ENCODE measurements around the gene TBPL2.

- no peak for TF ChIP-seq JUND (IDR thresholded peaks at IDR 0.05)
- no peak for TF ChIP-seq CTCF (IDR thresholded peaks at IDR 0.05 in 2 of 3, conservative IDR thresholded peaks at IDR 0.05 in 1 of 3; ENCODE audit: borderline replicate concordance in 1 of 3, insufficient read depth in 1 of 3, low read depth in 2 of 3, low read length in 2 of 3)
- TF ChIP-seq SP1 (IDR thresholded peaks at IDR 0.05; ENCODE audit: low read depth): no peak
- TF ChIP-seq EGR1 (IDR thresholded peaks at IDR 0.05; ENCODE audit: low read depth): no peak
- no peak for TF ChIP-seq CBX3 (IDR thresholded peaks at IDR 0.05; ENCODE audit: low read depth)
These were observed 25.9 kb downstream of the TBPL2 start for GRCh38 chr14:55414551-55414950.
